ENCODE results near the gene PNRC2.
"Not testable (repeated sequence)": the region's sequence is repeated elsewhere in the genome, so short reads cannot be mapped to it uniquely, and the experiment has no call there.

PNRC2 gene

DNA sequence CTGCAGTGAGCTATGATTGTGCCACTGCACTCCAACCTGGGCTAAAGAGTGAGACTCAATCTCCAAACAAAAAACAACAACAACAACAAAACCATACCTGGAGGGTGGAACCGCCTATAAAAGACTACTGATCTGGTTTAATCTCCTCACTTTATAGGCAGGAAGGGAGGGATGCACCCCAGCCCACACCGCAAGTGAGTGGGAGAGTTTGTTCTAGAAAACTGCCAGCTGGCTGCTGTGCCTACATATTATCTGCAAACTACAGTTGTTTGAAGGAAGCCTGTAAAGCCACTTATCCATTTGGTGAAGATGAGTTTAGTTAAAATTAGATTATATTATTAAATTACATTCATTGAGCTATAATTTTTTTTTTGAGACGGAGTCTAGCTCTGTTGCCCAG lies 29.6 kb downstream of the PNRC2 start:
- DNase-seq (ENCODE audit: low read depth, low spot score), result no peak

DNA sequence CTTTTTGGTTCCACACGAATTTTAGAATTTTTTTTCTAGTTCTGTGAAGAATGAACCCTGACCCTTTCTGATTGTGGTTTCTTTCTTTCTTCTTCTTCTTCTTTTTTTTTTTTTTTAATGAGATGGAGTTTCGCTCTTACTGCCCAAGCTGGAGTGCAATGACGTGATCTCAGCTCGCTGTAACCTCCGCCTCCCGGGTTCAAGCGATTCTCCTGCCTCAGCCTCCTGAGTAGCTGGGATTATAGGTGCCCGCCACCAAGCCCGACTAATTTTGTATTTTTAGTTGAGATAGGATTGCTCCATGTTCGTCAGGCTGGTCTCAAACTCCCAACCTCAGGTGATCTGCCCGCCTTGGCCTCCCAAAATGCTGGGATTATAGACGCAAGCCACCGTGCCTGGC lies 32.4 kb downstream of the PNRC2 start:
- not testable (repeated sequence) for DNase-seq (ENCODE audit: low read depth, low spot score)

DNA sequence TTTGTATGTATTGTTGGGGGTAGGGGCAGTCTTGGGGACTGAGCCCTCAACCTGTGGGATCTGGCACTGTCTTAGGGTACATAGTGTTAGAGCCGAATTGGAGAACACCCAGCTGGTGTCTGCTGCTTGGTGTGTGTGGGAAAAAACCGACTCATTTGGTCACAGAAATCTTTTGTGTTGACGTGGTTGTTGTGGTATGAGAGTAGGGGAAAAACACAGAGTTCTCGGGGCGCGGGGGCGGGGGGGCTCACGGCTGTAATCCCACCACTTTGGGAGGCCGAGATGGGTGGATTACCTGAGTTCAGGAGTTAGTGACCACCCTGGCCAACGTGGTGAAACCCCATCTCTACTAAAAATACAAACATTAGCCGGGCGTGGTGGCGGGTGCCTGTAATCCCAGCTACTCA lies 35.8 kb downstream of the PNRC2 start:
- DNase-seq (ENCODE audit: low read depth, low spot score), result peak; percentile 65

DNA sequence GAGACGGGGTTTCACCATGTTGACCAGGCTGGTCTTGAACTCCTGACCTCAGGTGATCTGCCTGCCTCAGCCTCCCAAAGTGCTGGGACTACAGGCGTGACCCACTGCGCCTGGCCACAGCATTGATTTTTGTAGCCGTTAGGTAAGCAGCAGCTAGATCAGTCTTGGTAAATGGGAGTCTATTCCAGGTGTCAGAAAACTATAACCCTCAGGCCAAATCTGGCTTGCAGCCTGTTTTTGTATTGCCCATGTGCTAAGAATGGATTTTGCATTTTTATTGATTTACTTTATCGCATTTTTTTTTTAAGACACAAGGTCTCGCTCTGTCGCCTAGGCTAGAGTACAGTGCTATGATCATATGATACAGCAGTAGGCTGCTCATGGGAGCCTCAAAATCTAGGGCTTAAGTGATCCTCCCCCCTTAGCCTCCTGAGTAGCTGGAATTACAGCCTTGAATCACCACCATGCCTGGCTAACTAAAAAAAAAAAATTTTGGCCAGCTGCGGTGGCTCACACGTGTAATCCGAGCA lies 37.1 kb downstream of the PNRC2 start:
- DNase-seq (ENCODE audit: low read depth, low spot score), result no peak

DNA sequence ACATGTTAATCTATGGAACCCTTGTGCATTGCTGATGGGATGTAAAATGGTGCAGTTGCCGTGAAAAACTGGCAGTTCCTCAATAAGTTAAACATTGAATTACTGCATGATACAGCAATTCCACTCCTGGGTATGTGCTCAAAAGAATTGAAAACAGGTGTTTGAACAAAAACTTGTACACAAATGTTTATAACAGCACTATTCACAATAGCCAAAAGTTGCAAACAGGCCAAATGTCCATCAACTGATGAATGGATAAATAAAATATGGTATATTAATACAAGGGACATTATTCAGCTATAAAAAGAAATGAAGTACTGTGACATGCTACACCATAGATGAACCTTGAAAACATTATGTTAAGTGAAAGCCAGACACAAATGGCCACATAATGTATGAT lies 38.2 kb downstream of the PNRC2 start:
- no peak for DNase-seq (ENCODE audit: low read depth, low spot score)

DNA sequence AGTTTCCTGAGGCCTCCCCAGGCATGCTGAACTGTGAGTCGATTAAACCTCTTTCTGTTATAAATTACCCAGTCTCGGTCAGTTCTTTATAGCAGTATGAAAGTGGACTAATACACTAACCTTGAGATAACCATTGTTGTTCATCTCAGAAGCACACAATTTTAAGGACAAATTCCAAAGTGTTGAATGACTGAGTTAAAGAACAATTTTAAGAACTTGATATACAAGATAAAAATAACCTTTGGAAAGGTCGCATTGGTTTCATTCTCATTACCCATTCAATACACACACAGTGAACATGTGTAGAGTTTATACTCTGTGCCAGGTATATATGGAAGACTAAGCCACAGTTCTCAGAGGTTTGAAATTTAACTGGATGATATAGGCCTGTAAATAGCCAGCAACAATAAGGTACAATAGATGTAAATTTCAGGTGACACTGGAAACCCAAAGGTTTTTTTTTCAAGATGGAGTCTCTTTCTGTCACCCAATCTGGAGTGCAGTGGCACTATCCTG lies 39.6 kb downstream of the PNRC2 start:
- no peak for DNase-seq (ENCODE audit: low read depth, low spot score)

DNA sequence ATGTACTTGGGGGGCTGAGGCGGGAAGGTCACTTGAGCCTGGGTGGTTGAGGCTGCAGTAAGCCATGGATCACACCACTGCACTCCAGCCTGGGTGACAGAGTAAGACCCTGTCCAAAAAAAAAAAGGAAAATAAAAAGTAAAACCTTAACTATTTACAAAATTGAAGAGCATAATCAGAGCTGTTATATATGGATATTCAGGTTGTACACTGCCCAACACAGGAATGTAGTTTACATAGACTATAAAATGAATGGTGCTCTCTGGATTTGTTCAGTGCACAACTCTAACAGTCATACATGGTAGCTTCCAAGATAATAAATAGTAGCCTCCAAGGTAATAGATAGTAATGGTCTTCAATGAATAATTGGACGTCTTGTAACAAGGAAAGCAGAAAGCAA lies 43.1 kb downstream of the PNRC2 start:
- no peak for DNase-seq (ENCODE audit: low read depth, low spot score)

DNA sequence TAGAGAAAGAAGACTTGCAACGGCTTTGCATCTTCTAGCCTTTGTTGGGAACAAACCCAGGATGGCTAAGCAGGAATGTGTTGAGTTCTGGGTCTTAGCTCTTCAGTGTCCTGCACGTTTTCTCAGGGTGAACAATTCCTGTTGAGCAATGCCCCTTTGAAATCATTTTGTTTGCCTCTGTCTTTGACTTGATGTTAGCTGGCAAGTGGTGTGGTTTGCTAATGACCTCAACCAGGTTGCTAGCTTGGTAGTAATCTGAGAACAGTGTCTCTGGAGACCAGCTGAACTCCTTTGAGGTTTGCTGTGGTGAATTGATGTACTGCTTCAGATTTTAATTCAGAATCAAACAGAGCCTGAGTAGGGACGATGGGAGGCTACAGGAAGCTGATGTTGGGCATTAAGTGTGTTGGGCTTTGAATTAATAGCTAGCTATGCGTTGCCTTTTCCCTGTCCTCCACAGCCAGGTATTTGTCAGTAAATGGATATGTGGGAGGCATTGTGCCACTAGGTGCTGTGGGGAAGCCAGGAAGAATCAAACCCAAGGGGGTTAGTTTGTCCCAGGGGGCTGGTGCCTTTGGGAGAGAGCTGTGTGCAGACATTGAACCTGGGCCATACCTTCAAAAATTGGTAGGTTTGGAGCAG lies 43.8 kb downstream of the PNRC2 start:
- peak; percentile 79 for DNase-seq (ENCODE audit: low read depth, low spot score)

DNA sequence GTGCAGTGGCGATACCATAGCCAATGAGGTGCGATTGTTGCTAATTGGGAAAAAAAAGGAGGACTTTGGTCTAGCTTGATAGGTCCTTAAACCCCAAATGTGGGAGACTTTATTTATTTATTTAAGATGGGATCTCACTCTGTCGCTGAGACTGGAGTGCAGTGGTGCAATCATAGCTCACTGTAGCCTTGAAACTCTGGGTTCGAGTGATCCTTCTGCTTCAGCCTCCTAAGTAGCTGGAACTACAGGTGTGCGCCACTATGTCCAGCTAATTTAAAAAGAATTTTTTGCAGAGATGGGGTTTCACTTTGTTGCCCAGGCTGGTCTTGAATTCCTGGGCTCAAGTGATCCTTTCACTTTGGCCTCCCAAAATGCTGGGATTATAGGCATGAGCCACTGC lies 44.5 kb downstream of the PNRC2 start:
- DNase-seq (ENCODE audit: low read depth, low spot score), result no peak

DNA sequence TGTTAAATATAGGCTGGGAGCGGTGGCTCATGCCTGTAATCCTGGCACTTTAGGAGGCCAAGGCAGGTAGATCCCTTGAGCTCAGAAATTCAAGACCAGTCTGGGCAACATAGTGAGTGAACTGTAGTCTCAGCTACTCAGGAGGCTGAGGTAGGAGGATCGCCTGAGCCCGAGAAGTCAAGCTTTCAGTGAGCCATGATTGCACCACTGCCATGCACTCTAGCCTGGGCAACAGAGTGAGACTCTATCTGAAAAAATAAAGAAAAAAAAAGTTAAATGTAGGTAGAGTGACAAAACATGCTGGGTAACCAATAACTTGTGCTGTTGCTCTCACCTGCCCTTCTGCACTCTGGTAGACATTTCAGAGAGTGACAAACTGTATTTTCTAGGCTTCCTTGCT lies 45.5 kb downstream of the PNRC2 start:
- DNase-seq (ENCODE audit: low read depth, low spot score), result no peak

DNA sequence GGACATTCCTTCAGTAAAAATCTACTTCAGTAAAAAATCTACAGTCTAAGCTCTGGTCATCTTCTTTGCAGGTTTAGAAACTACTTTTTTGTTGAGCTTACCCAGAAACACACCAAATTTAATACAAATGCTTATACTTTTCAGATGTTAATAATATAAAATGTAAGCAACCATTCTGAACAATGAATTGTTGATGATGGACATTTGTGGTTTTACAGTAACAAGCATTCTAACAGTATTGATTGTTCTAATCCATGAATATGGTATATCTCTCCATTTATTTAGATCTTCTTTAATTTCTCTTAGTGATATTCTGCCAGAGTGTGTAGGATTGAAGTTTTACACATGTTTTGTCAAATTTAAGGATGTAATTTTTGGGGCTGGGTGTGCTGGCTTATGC lies 47.5 kb downstream of the PNRC2 start:
- no peak for DNase-seq (ENCODE audit: low read depth, low spot score)

DNA sequence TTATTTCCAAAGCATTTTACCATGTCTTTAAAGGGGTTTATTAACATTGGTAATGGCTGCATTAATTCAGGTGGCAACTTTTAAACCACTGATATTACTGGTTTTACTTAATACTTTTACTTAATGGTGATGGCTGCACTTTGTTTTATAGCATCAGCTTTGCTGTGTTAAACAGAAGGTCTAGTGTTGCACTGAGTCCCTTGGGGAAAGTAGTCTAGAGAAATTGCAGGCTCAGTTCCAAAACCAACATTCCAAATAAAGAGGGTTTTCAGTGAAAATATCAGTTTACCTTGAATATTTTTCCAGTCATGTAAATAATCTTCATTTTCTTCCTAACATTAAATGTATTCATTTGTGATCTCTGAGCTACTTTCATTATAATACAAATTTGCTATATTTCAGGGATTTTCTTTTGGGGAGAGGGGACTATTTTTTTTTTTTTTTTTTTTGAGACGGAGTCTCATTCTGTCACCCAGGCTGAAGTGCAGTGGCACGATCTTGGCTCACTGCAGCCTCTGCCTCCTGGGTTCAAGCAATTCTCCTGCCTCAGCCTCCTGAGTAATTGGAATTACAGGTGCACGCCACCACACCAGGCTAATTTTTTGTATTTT lies 49.1 kb downstream of the PNRC2 start:
- DNase-seq (ENCODE audit: low read depth, low spot score), result peak; percentile 65

DNA sequence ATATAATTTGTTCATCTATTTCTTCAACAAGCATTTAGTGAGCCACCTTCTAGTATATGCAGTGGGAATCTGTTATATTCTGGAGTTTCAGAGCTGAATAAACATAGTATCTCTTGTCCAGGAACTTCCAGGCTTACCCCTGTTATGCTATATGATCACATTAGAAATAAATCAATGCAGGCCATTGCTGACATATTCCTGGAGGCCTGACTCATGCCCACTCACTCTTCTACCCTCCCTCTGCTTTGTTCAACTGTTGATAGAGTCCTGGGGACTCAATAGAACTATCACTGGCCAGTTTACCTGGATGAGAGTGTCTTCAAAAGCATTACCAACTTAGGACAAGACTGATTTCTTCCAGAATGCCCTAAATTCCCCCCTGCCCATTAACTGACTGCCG lies 49.8 kb downstream of the PNRC2 start:
- DNase-seq (ENCODE audit: low read depth, low spot score), result peak; percentile 70

DNA sequence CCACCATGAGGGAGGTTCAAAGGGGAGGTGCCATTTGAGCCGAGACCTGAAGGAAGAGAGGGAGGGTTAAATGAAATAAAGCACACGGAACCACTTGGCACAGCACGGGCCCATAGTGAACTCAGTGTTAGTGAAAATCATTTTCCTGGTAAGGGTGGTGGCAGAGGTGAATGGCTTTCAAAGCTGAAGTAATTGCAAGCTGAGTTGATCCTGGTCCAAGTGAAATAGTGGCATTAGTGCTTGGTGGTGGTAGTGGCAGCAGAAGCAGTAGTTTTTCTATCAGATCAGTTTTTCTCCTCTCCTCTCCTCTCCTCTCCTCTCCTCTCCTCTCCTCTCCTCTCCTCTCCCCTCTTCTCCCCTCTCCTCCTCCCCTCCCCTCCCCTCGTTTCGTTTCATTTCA lies 51.0 kb downstream of the PNRC2 start:
- no peak for DNase-seq (ENCODE audit: low read depth, low spot score)

DNA sequence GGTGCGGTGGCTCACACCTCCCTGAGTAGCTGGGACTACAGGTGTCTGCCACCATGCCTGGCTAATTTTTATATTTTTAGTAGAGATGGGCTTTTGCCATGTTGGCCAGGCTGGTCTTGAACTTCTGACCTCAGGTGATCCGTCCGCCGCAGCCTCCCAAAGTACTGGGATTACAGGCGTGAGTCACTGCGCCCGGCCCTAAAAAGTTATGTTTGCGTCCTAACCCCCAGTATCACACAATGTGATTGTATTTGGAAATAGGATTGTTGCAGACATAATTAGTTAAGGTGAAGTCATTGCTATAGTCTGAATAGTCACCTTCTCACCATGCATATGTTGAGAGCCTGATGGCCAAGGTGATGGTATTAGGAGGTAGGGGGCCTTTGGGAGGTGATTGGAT lies 53.2 kb downstream of the PNRC2 start:
- not testable (repeated sequence) for DNase-seq (ENCODE audit: low read depth, low spot score)

Data from astrocyte of the hippocampus (primary cell).